Effector CD4-positive, alpha-beta T cell (primary cell): Measurements from ENCODE around the gene GRK5.

Experiments used
- DNase-seq: peaks from one replicate; pipeline ENCODE4 v3.0.0-alpha.2; 2020

GRK5 gene

GRCh38 chr10:119199231-119199992, 8.0 kb upstream of the GRK5 start:
- peak; percentile 16 for DNase-seq

DNA sequence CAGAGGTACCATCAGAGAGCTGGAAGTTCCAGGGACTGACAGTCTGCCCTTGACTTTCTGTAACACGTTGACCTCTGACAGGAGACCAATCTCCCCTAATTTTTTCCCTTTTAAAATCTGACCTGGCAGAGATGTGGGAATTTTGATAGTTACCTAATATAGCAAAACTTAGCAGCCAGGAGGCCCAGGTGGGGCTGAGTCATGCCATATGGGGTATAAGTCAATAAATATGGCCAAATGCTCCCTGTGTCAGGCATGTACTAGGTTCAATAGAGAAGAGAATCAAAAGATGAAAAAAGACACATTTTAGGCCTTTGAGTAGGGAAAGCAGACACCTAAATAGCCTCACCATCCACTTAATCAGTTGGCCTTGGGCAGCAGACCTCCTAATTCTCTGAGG, 6.1 kb upstream of the GRK5 start:
- DNase-seq: no peak

- no peak for DNase-seq
These were observed 4.4 kb upstream of the GRK5 start for GRCh38 chr10:119203006-119203405.

DNA sequence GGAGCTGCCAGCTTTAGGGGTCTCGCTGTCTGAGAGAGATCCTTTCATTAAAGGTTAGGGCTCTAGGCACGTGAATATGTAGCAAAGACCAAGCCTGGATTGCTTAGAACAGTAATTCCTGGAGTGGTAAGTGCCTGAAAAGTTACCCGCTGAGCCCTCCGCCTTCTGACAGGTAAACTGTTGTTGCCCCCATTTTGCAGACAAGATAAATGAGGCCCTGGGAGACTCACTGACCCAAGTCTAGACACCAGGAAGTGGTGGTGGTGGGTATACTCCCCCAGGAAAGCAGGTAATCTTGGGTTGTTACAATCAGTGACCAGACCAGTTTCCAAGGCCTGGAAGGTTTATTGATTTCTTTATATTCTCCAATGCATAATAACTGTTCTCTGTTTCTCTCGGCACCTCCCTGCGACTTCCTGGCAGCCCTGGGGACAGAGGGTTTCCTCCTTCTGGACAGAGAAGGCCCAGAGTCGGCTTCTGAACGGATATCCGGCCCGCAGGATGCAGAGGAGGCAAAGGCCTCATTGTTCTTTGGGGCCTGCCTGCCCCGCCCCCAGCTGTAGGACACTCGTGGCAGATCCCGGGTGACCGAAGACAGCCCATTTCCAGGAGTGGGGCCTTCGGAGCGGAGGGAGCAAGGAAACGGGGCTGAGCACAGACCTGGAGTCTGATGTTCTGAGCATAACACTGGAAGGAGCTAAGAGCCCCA, 1.3 kb upstream of the GRK5 start:
- DNase-seq: peak; percentile 20

- peak; percentile 55 for DNase-seq
These were observed 587 bp upstream of the GRK5 start for GRCh38 chr10:119206603-119207365.

- DNase-seq: peak; percentile 16
These were observed 562 bp downstream of the GRK5 start for GRCh38 chr10:119207713-119208552.

- no peak for DNase-seq
These were observed 1.2 kb downstream of the GRK5 start for GRCh38 chr10:119208553-119208940.

GRCh38 chr10:119209035-119209735, 1.8 kb downstream of the GRK5 start:
- peak; percentile 54 for DNase-seq

- DNase-seq: no peak
These were observed 2.5 kb downstream of the GRK5 start for GRCh38 chr10:119209736-119210355.

DNA sequence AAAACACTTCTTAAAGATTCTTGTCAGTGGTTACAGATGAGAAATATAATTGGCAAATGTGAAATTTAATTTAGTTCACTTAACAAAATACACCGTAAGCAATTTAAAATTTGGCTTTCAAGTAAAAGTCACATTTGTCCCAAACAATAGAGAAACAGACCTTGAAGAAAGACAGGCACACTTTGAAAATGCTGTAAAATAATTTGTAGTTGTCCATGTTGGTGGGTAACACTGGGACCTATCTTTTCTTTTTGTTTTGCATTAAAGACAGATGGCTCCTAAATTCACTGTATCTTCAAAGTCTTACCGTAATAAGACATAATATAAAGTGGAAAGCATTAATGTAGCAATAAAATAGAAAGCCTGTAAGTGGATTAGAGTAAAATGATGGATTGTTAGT, 3.3 kb downstream of the GRK5 start:
- DNase-seq: no peak

- no peak for DNase-seq
These were observed 3.8 kb downstream of the GRK5 start for GRCh38 chr10:119211176-119211575.

DNA sequence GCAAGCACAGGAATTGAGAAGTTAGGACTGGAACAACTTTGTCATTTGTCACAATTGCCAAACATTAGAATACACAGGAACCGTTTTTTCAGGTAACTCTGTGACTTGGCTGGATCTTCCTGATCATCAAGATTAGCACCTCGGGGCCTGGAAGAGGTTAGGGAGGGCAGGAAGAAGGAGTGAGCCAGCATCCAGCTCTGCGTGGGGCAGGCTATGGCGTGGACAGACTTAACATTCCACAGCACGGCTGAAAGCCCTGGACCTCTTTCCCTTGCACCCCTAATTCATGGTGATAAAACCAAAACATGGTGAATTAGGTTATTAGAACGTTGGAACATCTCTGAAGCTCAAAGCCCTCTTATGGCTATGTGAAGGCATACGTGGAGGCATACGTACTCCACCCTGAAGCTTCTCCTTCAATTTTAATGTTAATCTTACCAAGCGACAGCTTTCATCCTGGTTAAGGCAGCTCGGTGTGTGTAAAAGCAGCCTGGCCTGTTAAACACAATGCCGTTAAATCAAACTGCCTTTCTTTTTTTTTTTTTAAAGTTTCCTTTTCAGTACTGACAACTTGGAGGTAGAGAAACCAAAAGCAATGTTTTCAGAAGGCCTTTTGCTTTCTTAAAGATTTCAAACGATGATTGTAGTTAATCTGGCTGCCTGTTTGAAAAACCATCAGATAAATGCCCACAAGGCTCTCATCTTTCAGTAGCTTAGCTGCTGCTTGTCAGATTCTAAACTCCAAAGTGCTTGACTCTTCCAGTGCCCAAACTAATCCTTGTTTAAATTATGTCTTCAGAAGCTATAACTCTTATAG, 4.5 kb downstream of the GRK5 start:
- DNase-seq: no peak

DNA sequence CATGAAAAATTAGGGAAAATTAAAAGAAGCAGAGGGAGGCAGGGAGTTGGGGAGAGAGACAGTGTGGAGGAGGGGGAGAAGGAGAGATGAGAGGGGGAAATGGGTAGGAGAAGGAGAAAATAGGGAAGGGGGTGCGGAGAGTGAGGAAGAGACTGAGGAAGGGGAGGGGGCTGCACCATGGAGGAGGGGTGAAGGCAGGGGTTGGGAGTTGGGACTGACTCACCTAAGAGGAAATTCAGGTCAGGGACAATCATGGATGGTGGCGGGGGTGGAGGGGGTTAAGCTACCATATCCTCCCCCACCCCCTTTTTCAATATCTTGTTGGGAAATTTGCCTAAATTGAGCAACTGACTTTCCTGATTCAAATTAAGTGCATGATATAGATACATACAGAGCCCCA, 8.0 kb downstream of the GRK5 start:
- no peak for DNase-seq

DNA sequence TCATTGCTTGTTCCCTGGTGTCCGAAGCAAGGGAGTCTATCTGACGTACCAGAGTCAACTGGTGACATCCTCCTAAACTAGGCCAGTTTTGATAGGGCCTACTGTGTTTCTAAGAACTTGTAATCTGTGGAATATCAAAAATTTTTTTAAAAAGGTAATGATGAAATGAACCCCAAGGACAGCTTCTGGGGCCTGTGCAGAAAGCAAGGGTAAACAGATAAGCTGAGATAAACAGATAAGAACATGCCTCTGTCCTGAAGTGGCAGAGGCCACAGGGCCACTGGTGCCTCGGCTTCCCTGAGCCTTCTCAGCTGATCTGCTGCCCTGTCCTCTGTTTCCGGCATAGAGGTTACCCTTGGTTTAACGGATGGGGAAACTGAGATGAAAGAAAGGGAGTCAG, 8.8 kb downstream of the GRK5 start:
- no peak for DNase-seq

GRCh38 chr10:119217401-119217800, 10.0 kb downstream of the GRK5 start:
- DNase-seq: no peak

DNA sequence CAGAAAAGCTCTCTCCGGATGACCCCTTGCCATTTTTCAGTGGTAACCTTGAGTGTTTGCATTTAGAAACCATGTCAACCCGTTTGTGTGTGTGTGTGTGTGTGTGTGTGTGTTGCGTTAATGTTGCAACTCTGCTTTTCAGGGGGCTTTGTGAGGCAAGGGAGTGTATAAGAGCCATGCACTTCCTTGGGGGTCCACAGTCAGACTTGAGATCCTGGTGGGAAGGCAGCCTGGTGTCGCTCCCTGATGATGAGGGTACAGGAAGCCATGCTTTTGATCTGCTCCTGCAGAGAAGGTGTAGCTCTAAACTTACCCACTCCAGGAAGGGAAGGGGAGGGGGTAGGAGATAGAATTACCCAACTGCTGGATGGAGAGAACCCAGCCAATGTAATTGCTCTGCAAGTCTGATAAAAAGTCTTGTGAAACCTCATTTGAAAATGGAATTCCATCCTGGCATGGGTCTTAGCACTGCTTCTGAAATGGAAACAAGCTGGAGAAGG, 10.7 kb downstream of the GRK5 start:
- no peak for DNase-seq

DNA sequence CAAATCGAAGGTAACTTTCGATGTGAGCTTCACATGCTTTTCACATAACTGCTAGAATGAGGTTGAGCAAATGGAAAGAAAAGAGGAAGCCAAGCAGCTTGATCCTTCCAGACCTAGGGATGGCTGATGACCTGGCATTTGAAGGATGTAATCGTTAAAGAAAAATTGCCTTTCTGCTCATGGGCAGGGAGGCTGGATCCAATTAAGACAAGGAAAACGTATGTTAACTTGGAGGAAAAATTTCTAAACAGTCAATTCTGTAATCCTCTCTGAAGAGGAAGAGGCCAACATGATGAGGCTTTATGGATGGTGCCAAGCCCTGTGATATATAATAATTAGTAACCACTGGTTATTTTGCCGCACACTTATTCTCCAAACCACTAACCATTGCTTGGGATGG, 12.5 kb downstream of the GRK5 start:
- DNase-seq: no peak

- DNase-seq: no peak
These were observed 13.8 kb downstream of the GRK5 start for GRCh38 chr10:119221201-119221600.

GRCh38 chr10:119221666-119222065, 14.3 kb downstream of the GRK5 start:
- DNase-seq: no peak

DNA sequence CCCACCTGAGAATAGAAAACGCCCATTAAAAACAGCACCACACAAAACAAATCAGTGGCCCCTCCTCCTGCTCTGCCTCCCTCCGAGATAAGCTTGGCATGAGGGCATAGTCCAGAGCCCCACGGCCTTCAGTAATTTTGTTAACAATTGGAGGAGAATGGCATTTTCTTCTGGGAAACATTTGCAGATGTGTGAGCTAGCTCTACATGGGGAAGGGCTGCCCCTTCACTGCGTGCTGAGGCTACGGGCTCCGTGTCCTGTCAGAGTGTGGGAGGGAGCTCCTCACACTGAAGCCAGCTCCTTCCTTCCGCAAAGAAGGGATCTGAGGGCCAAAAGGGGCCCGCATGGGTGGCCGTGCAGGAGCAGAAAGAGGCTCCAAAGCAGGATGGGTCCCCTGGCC, 15.2 kb downstream of the GRK5 start:
- no peak for DNase-seq

GRCh38 chr10:119222966-119223386, 15.6 kb downstream of the GRK5 start:
- DNase-seq: no peak
